Activated CD8-positive, alpha-beta memory T cell treated with anti-CD3 and anti-CD28 coated beads for 1 hour (primary cell): ENCODE data around the gene GAL3ST2.
"Not testable (repeated sequence)": the region's sequence is repeated elsewhere in the genome, so short reads cannot be mapped to it uniquely, and the experiment has no call there.

Experiments
- DNase-seq, 2 donors: peaks; one replicate each; pipeline ENCODE4 v3.0.0-alpha.2; 2020; ENCODE audit warnings: low read depth in 1 of 2; ENCODE audit errors: extremely low read depth in 1 of 2

Gene GAL3ST2

GRCh38 chr2:241817821-241818215, 41.2 kb downstream of the GAL3ST2 start:
- not testable (repeated sequence) for DNase-seq

DNA sequence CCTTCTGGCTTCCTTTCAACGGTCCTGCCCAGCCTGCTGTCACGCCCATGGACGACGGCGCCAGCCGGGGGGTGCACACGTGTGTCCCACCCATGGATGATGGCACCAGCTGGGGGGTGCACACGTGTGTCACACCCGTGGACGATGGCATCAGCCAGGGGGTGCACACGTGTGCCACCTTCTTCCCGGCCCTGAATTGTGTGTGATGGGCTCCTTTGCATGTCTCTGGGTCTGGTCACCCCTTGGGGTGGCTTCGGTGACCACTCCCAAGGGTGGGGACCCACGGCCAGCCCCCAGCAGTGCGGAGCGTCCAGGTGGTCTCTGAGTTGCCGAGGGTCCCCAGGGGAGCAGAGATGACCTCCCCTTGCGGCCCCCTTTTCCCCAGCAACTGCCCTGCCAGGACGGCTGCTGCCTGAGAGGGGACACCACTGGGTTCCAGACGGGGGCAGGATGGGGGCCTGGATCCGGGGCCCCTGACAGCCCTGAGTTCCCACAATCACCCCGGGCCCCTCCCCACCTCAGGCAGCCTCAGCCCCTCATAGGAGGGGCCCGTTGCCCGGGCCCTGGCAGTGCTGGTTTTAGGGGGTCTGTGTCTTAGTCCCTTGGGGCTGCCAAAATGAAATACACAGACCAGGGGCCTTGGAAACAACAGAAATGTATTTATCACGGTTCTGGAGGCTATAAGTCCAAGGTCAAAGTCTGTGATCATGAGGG, 41.8 kb downstream of the GAL3ST2 start:
- no peak for DNase-seq

GRCh38 chr2:241818943-241819270, 42.3 kb downstream of the GAL3ST2 start:
- no peak for DNase-seq

GRCh38 chr2:241819947-241820624, 43.5 kb downstream of the GAL3ST2 start:
- DNase-seq = not testable (repeated sequence)

- no peak for DNase-seq
Observed at GRCh38 chr2:241820625-241821384, 44.2 kb downstream of the GAL3ST2 start.

GRCh38 chr2:241821460-241822263, 45.0 kb downstream of the GAL3ST2 start:
- DNase-seq = no peak

- no peak for DNase-seq
Observed at GRCh38 chr2:241822264-241822623, 45.6 kb downstream of the GAL3ST2 start.

DNA sequence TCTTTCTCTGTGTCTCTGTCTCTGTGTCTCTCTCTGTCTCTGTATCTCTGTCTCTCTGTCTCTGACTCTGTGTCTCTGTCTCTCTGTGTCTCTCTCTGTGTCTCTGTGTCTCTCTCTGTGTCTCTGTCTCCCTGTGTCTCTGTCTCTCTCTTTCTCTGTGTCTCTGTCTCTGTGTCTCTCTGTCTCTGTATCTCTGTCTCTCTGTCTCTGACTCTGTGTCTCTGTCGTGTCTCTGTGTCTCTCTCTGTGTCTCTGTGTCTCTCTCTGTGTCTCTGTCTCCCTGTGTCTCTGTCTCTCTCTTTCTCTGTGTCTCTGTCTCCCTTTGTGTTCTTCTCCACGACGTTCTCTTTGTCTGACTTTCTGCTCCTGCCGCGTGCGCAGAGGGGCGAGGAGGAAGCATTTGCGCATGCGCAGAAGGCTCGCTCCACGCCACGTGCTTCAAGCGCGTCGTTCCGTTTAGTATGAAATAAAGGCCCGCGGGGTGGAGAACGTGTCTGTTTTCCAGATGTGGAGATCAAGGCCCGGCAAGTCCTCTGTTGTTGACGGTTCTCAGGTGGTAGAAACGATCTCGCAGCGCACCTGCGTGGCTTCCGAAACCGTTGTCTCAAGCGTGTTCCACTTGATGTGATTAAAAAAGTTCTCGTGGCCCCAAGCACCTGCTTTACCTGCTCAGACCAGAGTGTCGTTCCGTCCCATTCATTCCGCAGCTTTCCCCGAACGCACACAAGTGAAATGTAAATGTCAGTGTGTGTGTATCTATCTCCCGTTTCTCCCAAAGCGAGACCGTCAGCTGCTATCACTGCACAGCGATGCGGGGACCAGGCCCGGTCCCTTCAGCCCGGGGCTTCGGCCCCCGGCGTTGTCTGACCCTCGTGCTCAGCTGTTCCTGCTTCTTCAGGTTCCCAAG, 47.2 kb downstream of the GAL3ST2 start:
- DNase-seq = not testable (repeated sequence)

DNA sequence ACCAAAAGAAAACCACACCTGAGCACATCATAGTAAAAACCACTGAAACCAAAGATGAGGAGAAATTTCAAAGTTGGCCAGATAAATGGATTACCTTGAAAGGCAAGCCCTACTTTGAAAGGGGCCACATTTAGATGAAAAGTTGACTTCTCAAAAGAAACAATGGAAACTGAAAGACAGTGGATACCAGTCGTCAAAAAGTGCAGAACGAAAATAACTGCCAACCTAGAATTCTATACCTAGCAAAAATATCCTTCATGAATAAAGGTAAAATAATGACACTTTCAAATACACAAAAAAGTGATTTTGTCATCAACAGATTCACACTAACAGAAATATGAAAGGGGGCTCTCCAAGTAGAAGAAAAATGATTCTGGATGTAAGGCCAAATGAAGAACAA, 50.8 kb downstream of the GAL3ST2 start:
- DNase-seq = no peak

DNA sequence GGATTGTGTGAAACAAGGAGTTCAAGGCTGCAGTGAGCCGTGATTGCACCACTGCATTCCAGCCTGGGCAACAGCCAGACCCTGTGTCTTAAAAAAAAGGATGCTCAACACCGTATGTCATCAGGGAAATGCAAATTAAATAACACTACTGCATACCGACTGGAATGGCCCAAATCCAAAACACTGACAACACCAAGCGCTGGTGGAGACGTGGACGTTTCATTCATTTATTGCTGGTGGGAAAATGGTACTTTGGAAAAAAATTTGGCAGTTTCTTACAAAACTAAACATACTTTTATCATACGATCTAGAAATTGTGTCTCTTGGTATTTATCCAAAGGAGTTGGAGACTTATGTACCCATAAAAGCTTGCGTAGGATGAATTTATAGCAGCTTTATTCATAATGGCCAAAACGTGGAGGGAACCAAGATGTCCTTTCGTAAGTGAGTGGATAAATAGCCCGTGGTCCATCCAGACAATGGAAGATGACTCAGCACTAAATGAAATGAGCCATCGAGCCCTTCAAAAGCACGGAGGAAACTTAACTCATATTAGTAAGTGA, 56.6 kb downstream of the GAL3ST2 start:
- no peak for DNase-seq

DNA sequence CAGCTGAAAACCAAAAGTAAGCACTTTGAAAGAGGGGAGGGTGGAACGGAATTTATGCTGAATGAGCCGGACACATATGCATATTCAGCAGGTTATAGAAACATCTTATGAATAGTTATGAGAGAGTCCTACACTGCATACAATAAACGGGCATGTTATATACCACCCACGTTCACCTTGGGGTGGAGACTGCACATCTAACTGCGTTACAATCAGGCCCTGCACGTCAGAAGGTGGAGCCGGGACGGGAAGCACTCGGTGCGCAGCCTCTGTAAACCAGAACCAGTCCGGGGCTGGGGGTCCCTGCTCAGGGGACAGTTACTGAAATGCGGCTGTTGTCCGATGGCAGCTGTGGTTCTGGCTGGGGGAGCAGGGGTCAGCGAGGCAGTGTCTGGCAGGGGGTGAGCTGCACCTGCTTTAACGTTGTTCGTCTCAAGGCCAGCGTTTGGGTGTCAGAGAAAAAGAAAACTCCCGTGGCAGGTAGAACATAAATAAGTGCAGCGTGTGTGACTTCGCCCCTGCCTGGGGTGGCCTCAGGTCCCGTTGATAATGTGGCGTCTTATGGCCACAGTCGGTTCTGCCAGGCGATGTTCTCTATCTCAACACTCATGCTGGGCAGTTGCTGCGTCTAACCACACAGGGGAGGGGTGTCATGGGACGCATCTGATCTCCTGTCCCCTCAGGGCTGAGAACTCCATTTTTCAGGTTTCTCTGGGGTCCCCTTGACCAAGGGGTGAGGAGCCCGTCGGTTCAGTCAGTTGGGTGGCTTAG, 57.3 kb downstream of the GAL3ST2 start:
- DNase-seq = not testable (repeated sequence)

DNA sequence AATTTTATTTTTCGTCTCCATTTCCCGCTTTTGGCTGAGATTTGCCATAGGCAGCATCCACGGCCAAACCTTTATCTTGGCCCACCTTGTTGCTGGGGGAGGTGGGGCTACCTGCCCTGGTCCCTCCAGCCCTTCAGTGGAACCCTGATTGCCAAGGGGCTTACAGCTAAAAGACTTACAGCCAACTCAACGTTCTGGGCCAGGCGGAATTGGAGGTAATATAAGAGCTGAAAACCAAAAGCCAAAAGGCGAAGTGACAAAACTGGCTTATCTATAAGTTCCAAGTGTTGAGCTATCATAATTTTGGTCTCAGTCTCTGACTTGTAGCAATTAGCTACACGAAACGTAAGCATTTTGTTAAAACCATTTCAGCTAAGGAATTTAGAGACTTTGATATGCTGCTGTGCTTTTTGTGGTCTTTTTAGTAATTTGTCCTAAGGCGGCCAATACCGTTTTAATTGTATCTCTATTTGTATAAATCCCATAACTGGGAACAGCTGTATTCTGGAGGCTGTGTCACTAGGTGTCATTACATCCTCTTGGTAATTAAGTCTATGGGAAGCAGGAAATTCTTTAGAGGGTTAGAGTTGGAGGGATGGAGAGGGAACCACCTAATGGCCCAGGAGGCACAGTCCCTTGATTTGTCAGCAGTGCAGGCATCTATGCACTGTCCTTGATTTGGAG, 58.0 kb downstream of the GAL3ST2 start:
- no peak for DNase-seq

- DNase-seq = no peak
Observed at GRCh38 chr2:241835611-241836010, 59.0 kb downstream of the GAL3ST2 start.

GRCh38 chr2:241836292-241836691, 59.7 kb downstream of the GAL3ST2 start:
- no peak for DNase-seq

- DNase-seq = no peak
Observed at GRCh38 chr2:241837197-241837965, 60.8 kb downstream of the GAL3ST2 start.

DNA sequence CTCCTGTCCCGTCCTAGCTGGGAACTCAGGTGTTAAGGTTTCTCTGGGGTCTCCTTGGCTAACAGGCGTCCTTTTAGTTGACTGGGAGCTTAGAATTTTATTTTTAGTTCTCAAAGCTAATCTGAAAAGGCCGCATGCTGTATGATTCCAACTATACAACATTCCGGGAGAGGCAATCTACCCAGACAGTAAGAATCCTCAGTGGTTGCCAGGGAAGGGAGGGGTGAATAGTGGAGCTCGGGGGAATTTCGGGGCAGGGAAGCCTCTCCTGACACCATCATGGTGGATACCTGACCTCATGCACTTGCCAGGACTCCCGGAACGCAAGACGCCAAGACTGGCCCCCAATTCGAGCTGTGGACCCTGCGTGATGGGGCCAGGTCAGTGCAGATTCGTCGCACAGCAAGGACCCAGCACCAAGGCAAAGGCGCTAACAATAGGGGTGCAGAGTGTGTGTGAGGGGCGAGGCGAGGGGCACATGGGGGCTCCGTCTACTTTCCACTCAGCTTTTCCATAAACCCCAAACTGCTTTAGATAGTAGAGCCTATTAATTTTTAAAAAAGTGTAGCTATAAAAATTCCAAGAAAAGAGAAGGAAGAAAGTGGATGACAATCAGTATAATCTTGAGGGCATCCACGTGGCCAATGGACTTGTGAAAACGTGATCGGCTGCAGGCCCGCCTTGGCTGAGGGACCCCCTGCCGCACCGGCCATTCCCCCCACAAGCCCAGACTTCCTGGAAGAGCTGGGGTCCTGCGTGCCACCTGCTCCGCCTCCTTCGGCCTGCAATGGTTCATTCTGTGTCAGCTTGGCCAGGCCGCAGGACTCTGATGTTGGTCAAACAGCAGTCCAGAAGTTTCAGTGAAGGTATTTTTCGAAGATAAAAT, 64.8 kb downstream of the GAL3ST2 start:
- no peak for DNase-seq

GRCh38 chr2:241842067-241842415, 65.4 kb downstream of the GAL3ST2 start:
- no peak for DNase-seq
